HCT116 (cell line): ENCODE results near the gene CPNE5. TPM values are rescaled to one million over a fixed set of nuclear protein-coding genes. Genes with fewer than 3 reads are reported as not detected.

ENCODE experiments used
- ATAC-seq: fragments of 200-7000 bp; cut with Tn5 transposase; 2 replicates; pipeline ENCODE4 v1.9.1; 2020; ENCODE audit warnings: mild to moderate bottlenecking, moderate library complexity
- BruUV-seq: library from RNA; stranded (reverse); fragments of 400-500 nt; replicated peaks from 2 replicates; lab custom pipeline; 2021; lab: Mats Ljungman, UMichigan
- CTCF ChIA-PET: fragments of 300-600 bp; sonication (Branson Sonifier 250); formaldehyde crosslinking; loops from one replicate; lab custom pipeline; 2021; ENCODE audit warnings: antibody characterized with exemption; lab: Charles Lee
- POLR2A ChIA-PET: fragments of 300-600, 350-600 bp; sonication (Branson Sonifier 250); formaldehyde crosslinking; loops from one replicate; lab custom pipeline; 2021; ENCODE audit warnings: antibody characterized with exemption; lab: Charles Lee
- RAD21 ChIA-PET, 2 experiments: fragments of 300-600 bp; sonication (Branson Sonifier 250); formaldehyde crosslinking; loops; one replicate each; lab custom pipeline; 2023; ENCODE audit warnings: low total read pairs in 2 of 2; ENCODE audit not compliant: uncharacterized antibody in 2 of 2, unreplicated experiment in 2 of 2, low non-redundant PET in 1 of 2; lab: Charles Lee
- DNase-seq: peaks from one replicate; pipeline ENCODE4 v3.0.0-alpha.2; 2010; ENCODE audit warnings: low read depth, low spot score
- H2AFZ ChIP-seq: fragments of 200-600 bp; shearing (Covaris generic), sonication (generic); 2 replicates; pipeline ENCODE4 v1.6.1; 2017; ENCODE audit warnings: low read depth, mixed run types, mixed read lengths, antibody characterized with exemption, low read length; ENCODE audit not compliant: poor library complexity, severe bottlenecking
- H3K27ac ChIP-seq: 2 replicates; pipeline ENCODE4 v1.5.1; 2012; ENCODE audit warnings: low read depth, low read length
- H3K27me3 ChIP-seq: fragments of 200-600 bp; sonication (generic); 2 replicates; pipeline ENCODE4 v1.6.1; 2016; ENCODE audit warnings: mixed run types, low read length, mixed read lengths; ENCODE audit not compliant: insufficient read depth
- H3K36me3 ChIP-seq, 2 experiments: fragments of 200-500 bp in 1 of 2; fragments of 200-600 bp in 1 of 2; sonication (Bioruptor generic) in 1 of 2; sonication (generic) in 1 of 2; 2 replicates each; pipeline versions ENCODE4 v1.5.1 to v1.6.1; 2014 to 2016; ENCODE audit warnings: low read length in 2 of 2, inconsistent platforms in 1 of 2, mixed read lengths in 1 of 2, mixed run types in 1 of 2; ENCODE audit not compliant: insufficient read depth in 2 of 2, control insufficient read depth in 1 of 2
- H3K4me1 ChIP-seq, 2 experiments: fragments of 200-600 bp in 1 of 2; sonication (generic) in 1 of 2; 2 replicates each; pipeline versions ENCODE4 v1.5.1 to v1.6.1; 2012 to 2017; ENCODE audit warnings: low read length in 2 of 2, inconsistent platforms in 1 of 2, mild to moderate bottlenecking in 1 of 2, mixed read lengths in 1 of 2, mixed run types in 1 of 2, moderate library complexity in 1 of 2; ENCODE audit not compliant: insufficient read depth in 2 of 2, control insufficient read depth in 1 of 2
- H3K4me2 ChIP-seq: fragments of 200-600 bp; sonication (generic); 2 replicates; pipeline ENCODE4 v1.6.1; 2017; ENCODE audit warnings: mixed run types, low read length, mixed read lengths
- H3K4me3 ChIP-seq, 2 experiments: fragments of 200-600 bp in 1 of 2; sonication (generic) in 1 of 2; replicated peaks in 1 of 2; 2 replicates each; pipeline ENCODE4 v1.5.1; 2011 to 2016; ENCODE audit warnings: low read length in 2 of 2, control low read depth in 1 of 2, low read depth in 1 of 2, mild to moderate bottlenecking in 1 of 2, mixed read lengths in 1 of 2, mixed run types in 1 of 2
- H3K79me2 ChIP-seq: fragments of 200-600 bp; sonication (generic); 2 replicates; pipeline ENCODE4 v1.6.1; 2017; ENCODE audit warnings: mild to moderate bottlenecking, mixed run types, low read length, moderate library complexity, mixed read lengths; ENCODE audit not compliant: insufficient read depth
- H3K9ac ChIP-seq: fragments of 200-600 bp; sonication (generic); 2 replicates; pipeline ENCODE4 v1.6.1; 2016; ENCODE audit warnings: low read length, mixed read lengths
- H3K9me2 ChIP-seq: fragments of 200-600 bp; sonication (generic), shearing (Covaris generic); 2 replicates; pipeline ENCODE4 v1.6.1; 2017; ENCODE audit warnings: mixed run types, mild to moderate bottlenecking, moderate library complexity; ENCODE audit not compliant: insufficient read depth
- H3K9me3 ChIP-seq, 2 experiments: fragments of 200-500 bp in 1 of 2; fragments of 200-600 bp in 1 of 2; sonication (Bioruptor generic) in 1 of 2; sonication (generic) in 1 of 2; 2 replicates each; pipeline ENCODE4 v1.6.1; 2014 to 2017; ENCODE audit warnings: low read length in 2 of 2, mixed read lengths in 2 of 2, inconsistent platforms in 1 of 2, low read depth in 1 of 2, mild to moderate bottlenecking in 1 of 2, mixed run types in 1 of 2, moderate library complexity in 1 of 2; ENCODE audit not compliant: control insufficient read depth in 1 of 2, insufficient read depth in 1 of 2
- H4K20me1 ChIP-seq: fragments of 200-600 bp; sonication (generic), shearing (Covaris generic); 2 replicates; pipeline ENCODE4 v1.6.1; 2017; ENCODE audit warnings: mixed run types, mild to moderate bottlenecking, moderate library complexity; ENCODE audit not compliant: insufficient read depth
- CTCF ChIP-seq, 3 experiments: fragments of 200-600 bp in 1 of 3; sonication (generic) in 1 of 3; IDR thresholded peaks in 2 of 3; conservative IDR thresholded peaks in 1 of 3; 2 replicates each; pipeline ENCODE4 v1.5.1; 2012 to 2017; ENCODE audit warnings: low read depth in 2 of 3, low read length in 2 of 3, antibody characterized with exemption in 1 of 3, borderline replicate concordance in 1 of 3, control low read depth in 1 of 3, mild to moderate bottlenecking in 1 of 3, mixed read lengths in 1 of 3, mixed run types in 1 of 3, moderate library complexity in 1 of 3; ENCODE audit not compliant: insufficient read depth in 1 of 3
- EGR1 ChIP-seq: IDR thresholded peaks from 2 replicates; pipeline ENCODE4 v1.6.1; 2012; ENCODE audit warnings: low read depth
- FOSL1 ChIP-seq: IDR thresholded peaks from 2 replicates; pipeline ENCODE4 v1.6.1; 2012; ENCODE audit warnings: low read depth
- JUND ChIP-seq: IDR thresholded peaks from 2 replicates; pipeline ENCODE4 v1.6.1; 2012
- MAX ChIP-seq: IDR thresholded peaks from 2 replicates; pipeline ENCODE4 v1.6.1; 2012
- POLR2A ChIP-seq: IDR thresholded peaks from 2 replicates; pipeline ENCODE4 v1.7.0; 2011; ENCODE audit warnings: borderline replicate concordance; ENCODE audit not compliant: insufficient read depth, insufficient read length; ENCODE audit errors: extremely low read depth
- SIN3A ChIP-seq: IDR thresholded peaks from 2 replicates; pipeline ENCODE4 v1.6.1; 2012; ENCODE audit warnings: low read depth
- SRF ChIP-seq: IDR thresholded peaks from 2 replicates; pipeline ENCODE4 v1.6.1; 2012; ENCODE audit warnings: low read depth
- ZNF274 ChIP-seq: fragments of 200-500 bp; sonication (Bioruptor generic); IDR thresholded peaks from 2 replicates; pipeline ENCODE4 v1.6.1; 2014; ENCODE audit warnings: mild to moderate bottlenecking, low read depth, low read length, inconsistent platforms
- intact Hi-C: fragments of 100-400 bp; cut with micrococcal nuclease; formaldehyde crosslinking; loops from 2 replicates; pipeline ENCODE4 v1.10.0; 2022
- total RNA-seq: library from RNA; stranded (reverse); gene quantifications from one replicate; pipeline ENCODE4 v1.2.1, GENCODE V29; 2021; ENCODE audit not compliant: unreplicated experiment
- TF ChIP-seq, protein P1 (sequence below): IDR thresholded peaks from 2 replicates; pipeline ENCODE4 v1.6.1; 2012
- TF ChIP-seq, protein P2 (sequence below): IDR thresholded peaks from 2 replicates; pipeline ENCODE4 v1.6.1; 2012; ENCODE audit warnings: low read depth

Gene CPNE5
- total RNA-seq, 1 experiment from 2014 or later, result not detected

DNA sequence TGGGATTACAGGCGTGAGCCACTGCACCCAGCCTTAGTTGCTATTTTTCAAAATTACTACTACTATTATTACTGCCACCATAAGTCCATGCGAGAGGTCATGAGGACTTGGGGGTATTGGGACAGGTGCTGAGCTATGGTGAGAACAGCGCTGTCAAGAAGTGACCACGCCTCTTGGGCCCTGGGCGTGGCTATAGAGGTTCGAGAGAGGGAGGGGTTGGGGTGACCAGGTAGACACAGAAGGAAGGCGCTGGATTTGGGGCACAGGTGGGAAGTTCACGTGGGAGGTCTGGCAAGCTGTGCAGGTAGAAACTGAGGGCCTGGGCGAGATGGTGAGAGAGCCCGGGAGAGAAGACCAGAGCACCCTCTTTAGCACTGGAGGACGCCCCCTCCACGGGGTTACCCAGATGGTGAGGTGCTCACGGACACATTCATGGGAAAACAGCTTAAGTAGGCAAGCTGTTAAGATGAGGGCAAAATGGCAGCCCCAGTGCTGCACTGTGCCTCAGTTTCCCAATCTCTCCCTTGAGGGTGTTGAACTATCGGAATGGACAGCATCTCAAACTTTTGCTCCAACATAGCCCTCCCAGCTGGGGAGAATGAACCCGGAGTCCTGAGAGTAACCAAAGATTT lies 80.6 kb downstream of the CPNE5 start:
- no TSS peak for BruUV-seq
- Histone ChIP-seq H3K9me2 (no peaks in the 10 kb centered on the region), H3K4me3 (peak overlapping the region; percentile 23 to 51), H3K4me1 (peaks cover 4 to 29% of the 10 kb centered on the region in 2 experiments; a peak in 3 of 4 replicates), H2AFZ (peak overlapping the region; percentile 79), H3K9ac (no peak overlapping the region), H4K20me1 (no peaks in the 10 kb centered on the region), H3K4me2 (peak overlapping the region; percentile 78), H3K27me3 (no peaks in the 10 kb centered on the region), H3K9me3 (no peaks in the 10 kb centered on the region), H3K36me3 (no peaks in the 10 kb centered on the region), H3K27ac (no peak overlapping the region), H3K79me2 (no peaks in the 10 kb centered on the region)
- TF ChIP-seq ZNF274, result no peak
- TF ChIP-seq CTCF (IDR thresholded peaks at IDR 0.05 in 2 of 3, conservative IDR thresholded peaks at IDR 0.05 in 1 of 3; ENCODE audit: borderline replicate concordance in 1 of 3, insufficient read depth in 1 of 3, low read depth in 2 of 3, low read length in 2 of 3), result no peak
- no peak for TF ChIP-seq POLR2A
- TF ChIP-seq FOSL1, result no peak
- TF ChIP-seq MAX, result no peak
- TF ChIP-seq, protein P1, sequence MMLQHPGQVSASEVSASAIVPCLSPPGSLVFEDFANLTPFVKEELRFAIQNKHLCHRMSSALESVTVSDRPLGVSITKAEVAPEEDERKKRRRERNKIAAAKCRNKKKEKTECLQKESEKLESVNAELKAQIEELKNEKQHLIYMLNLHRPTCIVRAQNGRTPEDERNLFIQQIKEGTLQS, result no peak
- TF ChIP-seq SRF, result no peak
- no peak for TF ChIP-seq SIN3A
- TF ChIP-seq EGR1, result no peak
- TF ChIP-seq JUND, result no peak
- TF ChIP-seq, protein P2, sequence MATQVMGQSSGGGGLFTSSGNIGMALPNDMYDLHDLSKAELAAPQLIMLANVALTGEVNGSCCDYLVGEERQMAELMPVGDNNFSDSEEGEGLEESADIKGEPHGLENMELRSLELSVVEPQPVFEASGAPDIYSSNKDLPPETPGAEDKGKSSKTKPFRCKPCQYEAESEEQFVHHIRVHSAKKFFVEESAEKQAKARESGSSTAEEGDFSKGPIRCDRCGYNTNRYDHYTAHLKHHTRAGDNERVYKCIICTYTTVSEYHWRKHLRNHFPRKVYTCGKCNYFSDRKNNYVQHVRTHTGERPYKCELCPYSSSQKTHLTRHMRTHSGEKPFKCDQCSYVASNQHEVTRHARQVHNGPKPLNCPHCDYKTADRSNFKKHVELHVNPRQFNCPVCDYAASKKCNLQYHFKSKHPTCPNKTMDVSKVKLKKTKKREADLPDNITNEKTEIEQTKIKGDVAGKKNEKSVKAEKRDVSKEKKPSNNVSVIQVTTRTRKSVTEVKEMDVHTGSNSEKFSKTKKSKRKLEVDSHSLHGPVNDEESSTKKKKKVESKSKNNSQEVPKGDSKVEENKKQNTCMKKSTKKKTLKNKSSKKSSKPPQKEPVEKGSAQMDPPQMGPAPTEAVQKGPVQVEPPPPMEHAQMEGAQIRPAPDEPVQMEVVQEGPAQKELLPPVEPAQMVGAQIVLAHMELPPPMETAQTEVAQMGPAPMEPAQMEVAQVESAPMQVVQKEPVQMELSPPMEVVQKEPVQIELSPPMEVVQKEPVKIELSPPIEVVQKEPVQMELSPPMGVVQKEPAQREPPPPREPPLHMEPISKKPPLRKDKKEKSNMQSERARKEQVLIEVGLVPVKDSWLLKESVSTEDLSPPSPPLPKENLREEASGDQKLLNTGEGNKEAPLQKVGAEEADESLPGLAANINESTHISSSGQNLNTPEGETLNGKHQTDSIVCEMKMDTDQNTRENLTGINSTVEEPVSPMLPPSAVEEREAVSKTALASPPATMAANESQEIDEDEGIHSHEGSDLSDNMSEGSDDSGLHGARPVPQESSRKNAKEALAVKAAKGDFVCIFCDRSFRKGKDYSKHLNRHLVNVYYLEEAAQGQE, result no peak
- CTCF ChIA-PET, result interaction anchor here (0.6 to 2.5 kb wide), 16 partner anchors 10 to 457 kb away, joined by 3 to 29 read pairs (median 4); no protein-coding TSS in a partner anchor
- intact Hi-C loops, result loop anchor here (1.0 to 5.0 kb wide), 3 partner anchors 76 to 143 kb away; no protein-coding TSS in a partner anchor
- RAD21 ChIA-PET, result interaction anchor here in 1 of 2 experiments (0.7 to 1.3 kb wide), 3 partner anchors 35 to 260 kb away, joined by 3 to 7 read pairs (median 6); no protein-coding TSS in a partner anchor
- DNase-seq (no peak), ATAC-seq (peak; percentile 80)
- POLR2A ChIA-PET, result no interaction called here
